Measurements from ENCODE around the gene NLRC3. TPM values are rescaled to one million over a fixed set of nuclear protein-coding genes. Genes with fewer than 3 reads are reported as not detected.

NLRC3 gene
- total RNA-seq, 4 donors from 2014 or later = 1.3 to 4.7 (median 1.4) TPM

DNA sequence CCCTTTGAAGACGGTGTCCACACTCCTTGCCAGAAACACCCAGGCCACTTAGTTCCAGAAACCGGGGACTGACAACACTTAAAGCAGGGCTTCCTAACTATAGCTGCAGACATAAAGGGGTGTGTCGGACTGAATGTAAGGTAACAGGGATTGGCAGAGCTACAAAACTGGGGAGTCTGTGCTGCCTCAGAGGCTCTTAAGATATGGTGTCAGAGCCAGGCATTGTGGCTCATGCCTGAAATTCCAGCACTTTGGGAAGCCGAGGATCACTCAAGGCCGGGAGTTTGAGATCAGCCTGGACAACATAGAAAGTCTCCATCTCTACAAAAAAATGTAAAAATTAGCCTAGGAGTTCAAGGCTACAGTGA lies 14.2 kb upstream of the NLRC3 start:
- Histone ChIP-seq H3K4me3 (replicated peaks in 1 of 3) (no peak overlapping the region), H3K4me1 (no peaks in the 10 kb centered on the region), H3K27me3 (no peaks in the 10 kb centered on the region), H3K36me3 (no peaks in the 10 kb centered on the region), H3K9me3 (no peaks in the 10 kb centered on the region), H3K27ac (no peak overlapping the region)
- TF ChIP-seq, protein P1, sequence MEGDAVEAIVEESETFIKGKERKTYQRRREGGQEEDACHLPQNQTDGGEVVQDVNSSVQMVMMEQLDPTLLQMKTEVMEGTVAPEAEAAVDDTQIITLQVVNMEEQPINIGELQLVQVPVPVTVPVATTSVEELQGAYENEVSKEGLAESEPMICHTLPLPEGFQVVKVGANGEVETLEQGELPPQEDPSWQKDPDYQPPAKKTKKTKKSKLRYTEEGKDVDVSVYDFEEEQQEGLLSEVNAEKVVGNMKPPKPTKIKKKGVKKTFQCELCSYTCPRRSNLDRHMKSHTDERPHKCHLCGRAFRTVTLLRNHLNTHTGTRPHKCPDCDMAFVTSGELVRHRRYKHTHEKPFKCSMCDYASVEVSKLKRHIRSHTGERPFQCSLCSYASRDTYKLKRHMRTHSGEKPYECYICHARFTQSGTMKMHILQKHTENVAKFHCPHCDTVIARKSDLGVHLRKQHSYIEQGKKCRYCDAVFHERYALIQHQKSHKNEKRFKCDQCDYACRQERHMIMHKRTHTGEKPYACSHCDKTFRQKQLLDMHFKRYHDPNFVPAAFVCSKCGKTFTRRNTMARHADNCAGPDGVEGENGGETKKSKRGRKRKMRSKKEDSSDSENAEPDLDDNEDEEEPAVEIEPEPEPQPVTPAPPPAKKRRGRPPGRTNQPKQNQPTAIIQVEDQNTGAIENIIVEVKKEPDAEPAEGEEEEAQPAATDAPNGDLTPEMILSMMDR (IDR thresholded peaks at IDR 0.05) = no peak
- TF ChIP-seq POLR2A (IDR thresholded peaks at IDR 0.05) = no peak
- WGBS, 2 donors = 89 to 94% methylated on average over 5 of the region's 5 CpGs
- no peak for DNase-seq
- intact Hi-C loops (cut with DNase I) = no loop called here

DNA sequence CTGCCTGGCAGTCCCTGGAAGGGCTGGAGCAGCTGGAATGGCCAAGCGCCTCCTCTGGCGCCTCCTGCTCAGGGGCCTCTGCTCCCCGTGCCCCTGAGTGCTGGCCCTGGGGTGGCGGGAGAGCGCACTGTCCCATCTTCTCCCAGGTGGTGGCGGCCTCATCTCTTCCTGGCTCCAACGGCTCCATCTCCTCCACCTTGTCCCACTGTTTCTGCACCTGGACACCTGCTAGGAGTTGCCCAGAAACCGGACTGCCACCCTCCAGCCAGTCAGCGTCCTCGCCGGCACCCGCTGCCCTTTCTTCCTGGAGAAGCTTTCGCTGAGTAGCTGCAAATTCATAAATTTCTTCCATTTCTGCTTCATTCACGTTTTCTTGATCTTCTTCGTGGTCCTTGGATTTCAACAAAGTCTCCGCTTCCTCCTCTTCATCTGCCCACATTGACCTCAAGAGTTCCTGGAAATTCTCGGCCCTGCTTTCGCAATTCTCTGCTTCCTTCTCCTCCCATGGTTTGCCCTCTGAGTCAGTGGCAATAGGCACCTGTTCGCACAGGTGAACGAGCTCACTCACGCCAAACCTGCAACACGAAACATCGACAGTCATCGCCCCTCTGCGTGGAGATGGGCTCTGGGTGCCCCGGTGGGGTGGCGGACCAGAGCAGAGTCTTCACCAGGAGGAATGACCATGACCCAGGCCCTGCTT lies 13.7 kb upstream of the NLRC3 start:
- Histone ChIP-seq H3K36me3 (no peaks in the 10 kb centered on the region), H3K9me3 (no peaks in the 10 kb centered on the region), H3K4me3 (replicated peaks in 1 of 3) (no peak overlapping the region), H3K27me3 (no peaks in the 10 kb centered on the region), H3K27ac (no peak overlapping the region), H3K4me1 (no peaks in the 10 kb centered on the region)
- DNase-seq = no peak
- intact Hi-C loops (cut with DNase I) = no loop called here
- 95 to 97% methylated on average over 27 of the region's 27 CpGs for WGBS, 2 donors
- TF ChIP-seq, protein P1 (IDR thresholded peaks at IDR 0.05) = no peak
- no peak for TF ChIP-seq POLR2A (IDR thresholded peaks at IDR 0.05)

DNA sequence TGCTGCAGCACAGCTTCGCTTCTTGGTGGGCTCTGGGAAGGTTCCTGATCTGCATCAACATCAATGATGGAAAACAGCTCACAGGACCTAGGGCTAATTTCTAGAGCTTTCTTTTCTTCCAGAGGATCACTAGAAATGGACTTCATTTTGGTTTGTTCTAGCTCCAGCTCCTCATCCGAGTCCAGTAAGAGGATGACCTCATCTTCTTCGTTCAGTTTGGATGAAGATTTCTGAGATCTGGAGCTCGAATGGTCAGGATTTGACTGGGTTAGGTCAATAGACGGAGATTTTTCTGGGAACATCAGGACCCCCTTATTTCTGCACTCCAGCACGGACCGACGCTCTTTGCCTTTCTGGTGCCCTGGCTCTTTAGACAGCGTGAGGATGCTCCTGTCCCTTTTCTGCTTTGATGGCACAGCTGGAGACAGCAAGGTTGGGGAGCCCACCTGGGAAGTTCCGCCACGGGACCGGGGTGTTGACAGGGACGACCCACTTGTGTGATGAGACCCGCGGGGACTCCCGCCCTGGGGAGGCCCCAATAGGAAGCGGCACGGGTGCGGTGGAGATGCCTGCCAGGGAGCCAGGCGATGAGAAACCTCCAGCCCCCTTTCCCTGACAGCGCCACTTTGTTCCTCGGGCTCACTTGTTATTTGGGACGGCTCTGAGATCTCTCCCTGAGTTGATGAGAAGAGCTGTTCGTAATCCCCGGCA lies 12.9 kb upstream of the NLRC3 start:
- no peaks in the 10 kb centered on the region for H3K4me1 ChIP-seq
- TF ChIP-seq, protein P1 (IDR thresholded peaks at IDR 0.05) = no peak
- TF ChIP-seq POLR2A (IDR thresholded peaks at IDR 0.05) = no peak
- WGBS, 2 donors = 94 to 97% methylated on average over 23 to 25 of the region's 25 CpGs
- H3K27ac ChIP-seq = no peak overlapping the region
- intact Hi-C loops (cut with DNase I) = no loop called here
- no peaks in the 10 kb centered on the region for H3K27me3 ChIP-seq
- no peak overlapping the region for H3K4me3 ChIP-seq (replicated peaks in 1 of 3)
- H3K9me3 ChIP-seq = no peaks in the 10 kb centered on the region
- no peaks in the 10 kb centered on the region for H3K36me3 ChIP-seq
- DNase-seq = no peak

DNA sequence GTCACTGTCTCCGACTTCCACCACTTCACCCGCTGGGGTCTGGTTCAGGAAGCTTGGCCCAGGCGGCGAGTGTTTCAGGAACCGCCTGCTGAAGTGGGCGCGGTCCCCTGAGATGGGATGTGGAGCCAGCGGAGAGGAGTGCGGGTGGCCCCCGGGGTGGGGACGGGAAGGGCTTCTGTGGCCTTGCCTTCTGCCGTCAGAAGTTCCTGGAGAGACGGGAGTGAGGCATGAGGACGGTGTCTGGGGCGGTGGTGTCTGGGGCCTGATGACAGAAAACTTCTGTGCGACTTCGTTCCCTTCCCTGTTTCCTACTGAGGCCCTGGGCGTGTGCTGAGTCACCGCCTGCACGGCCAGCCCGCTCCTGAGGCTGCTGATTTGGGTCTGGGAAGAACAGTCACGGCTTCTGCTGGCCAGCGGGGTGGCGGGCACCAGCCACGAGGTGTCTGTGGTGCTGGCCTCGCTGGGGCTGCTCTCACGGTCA lies 12.3 kb upstream of the NLRC3 start:
- 80 to 95% methylated on average over 15 to 22 of the region's 27 CpGs for WGBS, 2 donors
- TF ChIP-seq POLR2A (IDR thresholded peaks at IDR 0.05) = no peak
- TF ChIP-seq, protein P1 (IDR thresholded peaks at IDR 0.05) = no peak
- Histone ChIP-seq H3K36me3 (no peaks in the 10 kb centered on the region), H3K4me1 (no peaks in the 10 kb centered on the region), H3K4me3 (replicated peaks in 1 of 3) (no peak overlapping the region), H3K27me3 (no peaks in the 10 kb centered on the region), H3K27ac (no peak overlapping the region), H3K9me3 (no peaks in the 10 kb centered on the region)
- intact Hi-C loops (cut with DNase I) = no loop called here
- no peak for DNase-seq

DNA sequence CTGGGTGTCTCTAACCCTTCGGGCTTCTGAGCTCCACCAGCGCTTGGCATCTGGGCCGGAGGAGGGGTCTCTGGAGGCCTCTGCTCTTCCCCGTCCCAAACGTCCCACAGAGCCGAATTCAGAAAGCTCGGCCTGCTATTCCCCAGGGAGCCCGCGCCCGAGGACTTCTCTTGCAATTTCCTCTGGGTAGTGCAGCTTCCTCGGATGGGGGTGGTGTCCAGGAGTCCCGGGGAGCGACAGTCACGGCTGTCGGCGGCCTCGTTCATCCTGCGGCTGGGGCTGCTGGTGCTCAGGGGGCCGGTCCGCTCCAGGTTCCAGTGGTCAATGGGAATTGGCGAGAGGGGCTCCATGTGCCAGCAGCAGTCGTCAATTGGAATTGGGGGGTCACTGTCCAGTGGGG lies 11.8 kb upstream of the NLRC3 start:
- WGBS, 2 donors = 94 to 96% methylated on average over 21 to 22 of the region's 22 CpGs
- TF ChIP-seq, protein P1 (IDR thresholded peaks at IDR 0.05) = no peak
- TF ChIP-seq POLR2A (IDR thresholded peaks at IDR 0.05) = no peak
- no peaks in the 10 kb centered on the region for H3K4me1 ChIP-seq
- no peak overlapping the region for H3K4me3 ChIP-seq (replicated peaks in 1 of 3)
- H3K27me3 ChIP-seq = no peaks in the 10 kb centered on the region
- H3K36me3 ChIP-seq = no peaks in the 10 kb centered on the region
- no peak overlapping the region for H3K27ac ChIP-seq
- no peak for DNase-seq
- H3K9me3 ChIP-seq = no peaks in the 10 kb centered on the region
- intact Hi-C loops (cut with DNase I) = no loop called here
